GM13976 (cell line): Measurements from ENCODE around the gene TSC22D4.
"Not testable (repeated sequence)": the region's sequence is repeated elsewhere in the genome, so short reads cannot be mapped to it uniquely, and the experiment has no call there.

Experiments used
- DNase-seq: peaks from one replicate; pipeline ENCODE4 v3.0.0; 2012; ENCODE audit warnings: low spot score
- CTCF ChIP-seq: IDR thresholded peaks from 2 replicates; pipeline ENCODE4 v1.5.1; 2012; ENCODE audit warnings: borderline replicate concordance, mild to moderate bottlenecking; ENCODE audit not compliant: insufficient read depth; ENCODE audit errors: extremely low read depth, missing control alignments, control extremely low read depth
- in situ Hi-C: fragments of 300-500 bp; cut with MboI; formaldehyde crosslinking; loops from one replicate; pipeline ENCODE4 v1.12.0; 2022; ENCODE audit warnings: low sequenced_read_pairs, mixed read lengths, inconsistent platforms; ENCODE audit not compliant: unreplicated experiment

Gene TSC22D4

GRCh38 chr7:100504887-100505611 lies 26.0 kb upstream of the TSC22D4 start:
- TF ChIP-seq CTCF = no peak
- in situ Hi-C loops = no loop called here
- DNase-seq = no peak

- in situ Hi-C loops, DNase-seq: not testable (repeated sequence)
Observed at GRCh38 chr7:100504031-100504430, 25.0 kb upstream of the TSC22D4 start.

GRCh38 chr7:100500743-100501142 lies 21.7 kb upstream of the TSC22D4 start:
- in situ Hi-C loops, DNase-seq: not testable (repeated sequence)

DNA sequence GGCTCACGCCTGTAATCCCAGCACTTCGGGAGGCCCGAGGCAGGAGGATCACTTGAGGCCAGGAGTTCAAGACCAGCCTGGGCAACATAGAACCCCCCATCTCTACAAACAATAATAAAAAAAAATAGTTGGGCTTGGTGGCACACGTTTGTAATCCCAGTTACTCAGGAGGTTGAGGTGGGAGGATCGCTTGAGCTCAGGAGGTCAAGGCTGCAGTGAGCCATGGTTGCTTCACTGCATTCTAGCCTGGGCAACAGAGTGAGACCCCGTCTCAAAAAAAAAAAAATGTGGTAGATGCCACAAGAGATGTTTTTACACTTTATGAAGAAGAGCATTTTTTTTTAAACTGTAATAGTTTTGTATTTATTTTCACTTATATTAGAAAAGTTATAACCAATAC lies 17.5 kb upstream of the TSC22D4 start:
- no peak for DNase-seq
- no peak for TF ChIP-seq CTCF
- in situ Hi-C loops = no loop called here

GRCh38 chr7:100493476-100494264 lies 14.7 kb upstream of the TSC22D4 start:
- DNase-seq = peak; percentile 72
- in situ Hi-C loops = no loop called here
- TF ChIP-seq CTCF = peak; percentile 29

DNA sequence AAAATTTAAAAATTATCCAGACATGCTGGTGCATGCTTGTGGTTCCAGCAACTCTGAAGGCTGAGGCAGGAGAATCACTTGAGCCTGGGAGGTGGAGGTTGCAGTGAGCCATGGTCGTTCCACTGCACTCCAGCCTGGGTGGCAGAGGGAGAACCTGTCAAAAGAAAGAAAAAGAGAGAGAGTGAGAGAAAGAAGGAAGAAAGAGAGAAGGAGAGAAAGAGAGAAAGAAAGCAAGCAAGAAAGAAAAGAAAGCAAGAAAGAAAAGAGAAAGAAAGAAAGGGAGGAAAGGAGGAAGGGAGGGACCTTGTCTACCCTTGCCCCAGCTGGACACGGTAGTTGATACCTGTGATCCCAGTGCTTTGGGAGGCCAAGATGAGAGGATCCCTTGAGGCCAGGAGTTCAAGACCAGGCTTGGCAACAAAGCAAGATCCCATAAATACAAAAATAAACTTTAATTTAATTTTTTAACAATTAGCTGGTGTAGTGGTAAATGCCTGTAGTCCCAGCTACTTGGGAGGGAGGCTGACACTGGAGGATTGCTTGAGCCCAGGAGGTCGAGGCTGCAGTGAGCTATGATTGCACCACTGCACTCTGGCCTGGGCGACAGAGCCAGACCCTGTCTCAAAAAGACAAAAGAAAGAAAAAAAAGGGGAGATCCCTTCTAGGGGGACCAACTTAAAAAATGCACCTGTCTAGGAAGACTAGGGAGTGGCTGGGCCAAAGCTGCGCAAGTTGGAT lies 13.9 kb upstream of the TSC22D4 start:
- DNase-seq = no peak
- in situ Hi-C loops = no loop called here
- no peak for TF ChIP-seq CTCF

GRCh38 chr7:100491192-100491578 lies 12.2 kb upstream of the TSC22D4 start:
- DNase-seq = no peak
- in situ Hi-C loops = no loop called here
- TF ChIP-seq CTCF = no peak
